ENCODE data around the gene RGS19. TPM values are rescaled to one million over a fixed set of nuclear protein-coding genes. Genes with fewer than 3 reads are reported as not detected.

RGS19 gene
- total RNA-seq, 2 donors from 2014 or later: 9.1 to 14.5 TPM

GRCh38 chr20:64067005-64067632, 12.2 kb downstream of the RGS19 start:
- ATAC-seq: no peak
- DNase-seq: no peak
- Histone ChIP-seq H3K27ac (no peak overlapping the region), H3K4me1 (peaks cover 26% of the 10 kb centered on the region), H3K36me3 (replicated peaks in 1 of 2; ENCODE audit: insufficient read depth in 1 of 2, low read depth in 2 of 2) (no peaks in the 10 kb centered on the region), H3K9me3 (no peaks in the 10 kb centered on the region), H3K4me3 (no peak overlapping the region), H3K27me3 (no peaks in the 10 kb centered on the region)
- intact Hi-C loops (cut with DNase I): no loop called here
- TF ChIP-seq POLR2A (IDR thresholded peaks at IDR 0.05) (no peak), CTCF (IDR thresholded peaks at IDR 0.05) (no peak)
- WGBS, 2 donors: 85 to 96% methylated on average over 3 to 6 of the region's 6 CpGs

DNA sequence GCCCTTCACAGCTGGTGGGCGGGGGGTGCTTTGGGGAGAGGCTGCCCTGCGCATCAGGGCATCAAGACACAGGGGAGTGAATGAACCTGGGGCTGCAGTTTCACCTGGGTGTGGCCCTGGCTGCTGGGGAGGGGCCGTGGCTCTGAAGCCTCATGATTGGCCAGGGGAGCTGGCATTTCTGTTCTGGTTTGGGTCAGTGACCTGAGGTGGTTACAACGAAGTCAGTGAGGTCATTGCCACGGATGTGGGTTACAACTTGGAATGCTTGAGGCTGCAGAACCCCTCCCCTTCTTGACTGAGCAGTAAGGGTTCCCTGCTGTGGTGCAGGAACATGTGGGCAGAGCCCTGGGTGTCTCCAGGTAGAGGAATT, 13.4 kb downstream of the RGS19 start:
- Histone ChIP-seq H3K27ac (no peak overlapping the region), H3K4me3 (no peak overlapping the region), H3K36me3 (replicated peaks in 1 of 2; ENCODE audit: insufficient read depth in 1 of 2, low read depth in 2 of 2) (no peaks in the 10 kb centered on the region), H3K27me3 (no peaks in the 10 kb centered on the region), H3K4me1 (peaks cover 28% of the 10 kb centered on the region), H3K9me3 (no peaks in the 10 kb centered on the region)
- DNase-seq: no peak
- ATAC-seq: no peak
- intact Hi-C loops (cut with DNase I): no loop called here
- TF ChIP-seq CTCF (IDR thresholded peaks at IDR 0.05) (no peak), POLR2A (IDR thresholded peaks at IDR 0.05) (no peak)
- 44% methylated on average over 5 of the region's 5 CpGs; no CpG with 5 or more reads in 1 of the 2 donors for WGBS, 2 donors

DNA sequence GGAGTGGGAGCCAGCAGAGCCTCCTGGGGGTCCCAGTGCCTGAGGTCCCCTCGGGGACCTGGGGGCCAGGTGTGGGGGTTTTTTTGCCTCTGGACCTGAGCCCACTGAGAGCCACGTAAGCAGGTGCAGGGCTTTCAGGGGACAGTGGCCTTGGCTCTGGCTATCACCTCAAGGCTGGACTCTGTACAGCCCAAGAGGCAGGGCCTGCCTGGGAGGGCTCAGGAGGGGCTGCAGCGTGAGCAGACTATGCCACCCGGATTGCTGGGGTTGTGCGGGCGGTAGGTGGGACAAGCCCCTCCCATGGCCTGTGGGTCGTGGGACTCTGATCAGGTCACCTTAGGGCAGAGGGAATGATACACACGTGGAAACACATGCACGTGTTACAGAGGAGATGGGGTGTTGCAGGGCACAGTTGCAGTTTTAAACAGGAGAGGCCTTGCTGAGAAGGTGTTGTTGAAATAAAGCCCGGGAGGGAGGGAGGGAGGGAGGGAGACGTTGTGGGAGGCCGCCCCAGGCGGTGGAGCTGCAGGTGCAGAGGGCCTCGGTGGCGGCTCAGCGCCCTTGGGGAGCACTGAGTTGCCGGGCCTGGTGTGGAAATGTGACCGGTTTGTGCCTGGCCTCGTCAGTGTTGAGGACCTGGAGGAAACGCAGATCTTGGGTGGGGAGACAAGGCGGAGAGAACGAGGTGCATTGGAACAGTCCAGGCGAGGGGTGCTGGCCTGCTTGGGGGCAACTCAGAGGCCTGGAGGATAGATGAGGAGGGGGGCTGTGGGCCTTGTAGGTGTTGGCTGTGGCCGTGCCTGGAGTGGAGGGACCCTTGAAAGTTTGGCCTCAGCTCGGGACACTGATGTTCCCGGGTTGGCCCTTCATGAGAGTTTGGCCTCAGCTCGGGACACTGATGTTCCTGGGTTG, 14.0 kb downstream of the RGS19 start:
- DNase-seq (no peak), ATAC-seq (no peak)
- no peaks in the 10 kb centered on the region for H3K36me3 ChIP-seq (replicated peaks in 1 of 2; ENCODE audit: insufficient read depth in 1 of 2, low read depth in 2 of 2)
- intact Hi-C loops (cut with DNase I): no loop called here
- 51 to 58% methylated on average over 21 to 24 of the region's 27 CpGs for WGBS, 2 donors
- H3K27ac ChIP-seq: no peak overlapping the region
- H3K9me3 ChIP-seq: no peaks in the 10 kb centered on the region
- H3K4me3 ChIP-seq: no peak overlapping the region
- no peaks in the 10 kb centered on the region for H3K27me3 ChIP-seq
- peaks cover 28% of the 10 kb centered on the region for H3K4me1 ChIP-seq
- TF ChIP-seq CTCF (IDR thresholded peaks at IDR 0.05) (no peak), POLR2A (IDR thresholded peaks at IDR 0.05) (no peak)

DNA sequence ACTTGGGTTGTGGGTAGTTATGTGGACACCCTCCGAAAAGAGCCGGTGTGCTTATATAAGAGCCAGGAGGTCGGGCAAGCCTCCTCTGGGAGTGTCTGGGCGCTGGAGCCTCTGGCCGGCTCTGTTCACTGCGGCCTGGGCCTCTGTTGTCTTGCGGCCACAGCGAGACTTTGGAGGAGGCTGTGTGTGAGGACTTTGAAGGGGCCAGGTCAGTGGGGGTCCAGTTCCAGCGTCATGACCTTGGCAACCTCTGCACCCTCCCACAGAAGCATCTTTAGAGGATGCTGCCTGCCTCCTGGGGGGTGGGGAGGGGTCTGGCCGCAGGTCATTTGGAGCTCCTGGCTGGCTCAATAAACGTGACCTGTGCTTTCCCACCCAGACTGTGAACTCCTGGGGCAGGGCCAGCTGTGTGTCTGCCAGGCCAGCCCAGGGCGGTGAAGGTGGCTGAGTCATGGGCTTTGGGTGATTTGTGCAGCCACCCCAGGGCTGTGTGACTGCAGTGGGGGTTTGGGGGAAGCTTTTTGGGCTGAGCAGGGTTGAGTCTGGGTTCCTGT, 15.1 kb downstream of the RGS19 start:
- TF ChIP-seq POLR2A (IDR thresholded peaks at IDR 0.05) (no peak), CTCF (IDR thresholded peaks at IDR 0.05) (no peak)
- Histone ChIP-seq H3K27ac (no peak overlapping the region), H3K36me3 (replicated peaks in 1 of 2; ENCODE audit: insufficient read depth in 1 of 2, low read depth in 2 of 2) (no peaks in the 10 kb centered on the region), H3K27me3 (no peaks in the 10 kb centered on the region), H3K4me3 (no peak overlapping the region), H3K4me1 (peaks cover 28% of the 10 kb centered on the region), H3K9me3 (no peaks in the 10 kb centered on the region)
- DNase-seq (peak in 3 of 4 donors; percentile 45 to 66 (median 48)), ATAC-seq (no peak)
- intact Hi-C loops (cut with DNase I): no loop called here
- WGBS, 2 donors: 18 to 38% methylated on average over 3 to 12 of the region's 12 CpGs

Measured in body of pancreas (tissue), 4 donors.